K562 (cell line): ENCODE results near the gene STARD6. TPM values are rescaled to one million over a fixed set of nuclear protein-coding genes. Genes with fewer than 3 reads are reported as not detected.

Source experiments
- C11orf30 ChIP-seq: fragments of 450-650 bp; IDR thresholded peaks from 2 replicates; pipeline ENCODE4 v1.6.1; 2016; ENCODE audit warnings: low read depth, mild to moderate bottlenecking
- ESRRB ChIP-seq: fragments of 250-450 bp; sonication (Bioruptor Pico); IDR thresholded peaks from 2 replicates; pipeline ENCODE4 v1.5.0; 2020; ENCODE audit warnings: mild to moderate bottlenecking, moderate library complexity, borderline replicate concordance
- HMBOX1 ChIP-seq: sonication (generic); IDR thresholded peaks from 2 replicates; pipeline ENCODE4 v1.6.1; 2016
- KAT2B ChIP-seq: IDR thresholded peaks from one replicate; pipeline ENCODE4 v1.6.1; 2012; ENCODE audit warnings: low read depth, mild to moderate bottlenecking, control low read depth, inconsistent platforms, low read length, moderate library complexity
- KLF10 ChIP-seq: fragments of 250-450 bp; sonication (Bioruptor Pico); IDR thresholded peaks from 2 replicates; pipeline ENCODE4 v1.6.1; 2021; ENCODE audit warnings: matching md5 sums
- MIER1 ChIP-seq: fragments of 450-650 bp; IDR thresholded peaks from 2 replicates; pipeline ENCODE4 v1.6.1; 2016; ENCODE audit warnings: antibody characterized with exemption, mild to moderate bottlenecking, low read depth
- NCOA4 ChIP-seq: fragments of 450-650 bp; IDR thresholded peaks from 2 replicates; pipeline ENCODE4 v1.6.1; 2018; ENCODE audit warnings: mild to moderate bottlenecking; ENCODE audit not compliant: partially characterized antibody
- NFIX ChIP-seq: fragments of 250-450 bp; sonication (Bioruptor Pico); IDR thresholded peaks from 2 replicates; pipeline ENCODE4 v1.4.0; 2020; ENCODE audit warnings: low read depth, mild to moderate bottlenecking, moderate library complexity
- POLR2G ChIP-seq: fragments of 200-400 bp; formaldehyde crosslinking; IDR thresholded peaks from 2 replicates; pipeline ENCODE4 v1.6.1; 2017; ENCODE audit warnings: low read depth, mild to moderate bottlenecking, antibody characterized with exemption, low read length, moderate library complexity
- POLR2H ChIP-seq: IDR thresholded peaks from 2 replicates; pipeline ENCODE4 v1.6.1; 2016; ENCODE audit warnings: missing genetic modification characterization, low read depth, mild to moderate bottlenecking, control low read depth, missing compliant biosample characterization, moderate library complexity
- SIRT6 ChIP-seq: IDR thresholded peaks from one replicate; pipeline ENCODE4 v1.6.1; 2012; ENCODE audit warnings: low read depth, mild to moderate bottlenecking, control low read depth, inconsistent platforms, low read length, moderate library complexity
- TCF7 ChIP-seq: sonication (generic); IDR thresholded peaks from 2 replicates; pipeline ENCODE4 v1.6.1; 2016; ENCODE audit warnings: antibody characterized with exemption, borderline replicate concordance
- ZHX1 ChIP-seq: fragments of 150-350 bp; conservative IDR thresholded peaks from 2 replicates; pipeline ENCODE4 v1.6.1; 2014; ENCODE audit warnings: low read length
- ZNF224 ChIP-seq: sonication (generic); formaldehyde crosslinking; IDR thresholded peaks from 2 replicates; pipeline ENCODE4 v1.8.0; 2022; ENCODE audit warnings: mild to moderate bottlenecking, missing genetic modification reagents
- ZNF395 ChIP-seq: fragments of 200-800 bp; sonication (Bioruptor generic); IDR thresholded peaks from 2 replicates; pipeline ENCODE4 v1.6.1; 2017; ENCODE audit warnings: missing genetic modification characterization, missing compliant biosample characterization
- ZNF740 ChIP-seq, 3 experiments: fragments of 200-800 bp in 1 of 3; sonication (Bioruptor generic) in 1 of 3; sonication (generic) in 1 of 3; formaldehyde crosslinking in 1 of 3; IDR thresholded peaks; 2 replicates each; pipeline versions ENCODE4 v1.6.1 to v1.8.0; 2016 to 2022; ENCODE audit warnings: mild to moderate bottlenecking in 2 of 3, missing compliant biosample characterization in 2 of 3, missing genetic modification characterization in 2 of 3, missing genetic modification reagents in 1 of 3
- polyA plus RNA-seq, 8 experiments: library from polyadenylated mRNA; depleted of rRNA in 4 of 8; stranded (reverse) in 5 of 8; unstranded in 3 of 8; fragments of >200 nt; fragmentation: Nextera tagmentation in 2 of 8; fragmentation: Illumina TruSeq in 1 of 8; extraction: Ambion mirVana in 2 of 8; extraction: Trizol in 1 of 8; gene quantifications; 2 replicates each; pipeline versions ENCODE4 v1.2.1 to v1.2.3, GENCODE V29; 2011 to 2014; ENCODE audit warnings: inconsistent platforms in 1 of 8, missing spikeins in 1 of 8
- total RNA-seq, 7 experiments: library from RNA; depleted of rRNA in 6 of 7; stranded (reverse); fragments of >200 nt in 6 of 7; fragmentation: Illumina TruSeq in 2 of 7; extraction: Trizol in 2 of 7; gene quantifications; 2 replicates each; pipeline versions ENCODE4 v1.2.1 to v1.2.3, GENCODE V29; 2011 to 2021; ENCODE audit warnings: low replicate concordance in 1 of 7
- TF ChIP-seq, protein P1 (sequence below): sonication (generic); formaldehyde crosslinking; IDR thresholded peaks from 2 replicates; pipeline ENCODE4 v1.8.1; 2022; ENCODE audit warnings: missing genetic modification reagents

Gene STARD6
- total and polyA plus RNA-seq, 9 of the 15 experiments (the other 6 are each of a cell fraction or from before 2014, with no cell fraction given) = 0.11 to 0.15 TPM; not detected in 7

DNA sequence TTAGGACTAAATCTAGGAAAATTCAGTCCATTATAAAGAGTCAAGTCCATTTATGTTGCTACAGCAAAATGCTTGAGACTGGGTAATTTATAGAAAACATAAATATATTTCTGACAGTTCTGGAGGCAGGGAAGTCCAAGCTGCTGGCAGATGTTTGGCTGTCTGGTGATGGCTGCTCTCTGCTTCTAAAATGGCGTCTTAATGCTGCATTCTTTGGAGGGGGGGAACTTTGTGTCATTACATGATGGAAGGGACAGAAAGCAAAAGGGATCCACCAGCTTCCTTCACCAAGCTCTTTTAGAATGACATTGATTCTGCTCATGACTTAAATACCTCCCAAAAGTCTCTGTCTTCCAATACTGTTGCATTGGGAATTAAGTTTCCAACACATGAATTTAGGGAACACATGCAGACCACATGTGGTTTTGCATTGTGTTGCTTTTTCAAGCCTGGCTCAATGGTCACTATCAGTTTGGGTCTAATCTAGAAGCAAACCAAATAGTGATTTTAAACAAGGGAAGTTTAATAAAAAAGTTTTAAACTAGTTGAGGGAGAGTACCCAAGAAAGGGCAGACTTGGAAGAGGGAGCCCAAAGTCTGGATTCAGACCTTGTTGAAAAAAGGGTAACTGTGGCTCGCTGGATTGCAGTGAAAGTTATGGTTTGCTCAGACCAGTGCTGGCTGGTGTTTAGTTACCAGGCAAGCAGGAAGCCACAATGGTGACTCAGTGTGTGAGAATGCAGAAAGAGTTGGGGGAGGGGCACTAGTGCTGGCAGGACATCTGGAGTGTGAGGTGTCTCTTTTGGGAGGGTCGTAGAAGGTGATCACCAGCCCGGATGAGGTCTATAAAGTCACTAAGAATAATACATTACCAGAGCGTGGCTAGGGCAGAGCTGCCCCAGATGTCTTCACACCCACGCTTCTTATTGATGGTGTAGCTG lies 30.8 kb upstream of the STARD6 start (continued):
- TF ChIP-seq ZNF740 (CRISPR knock-in tag; IDR thresholded peaks at IDR 0.05) = no peak
- no peak for TF ChIP-seq ZNF740 (tag; IDR thresholded peaks at IDR 0.05)
- no peak for TF ChIP-seq KLF10 (CRISPR knock-in tag)
- TF ChIP-seq POLR2G = no peak
- TF ChIP-seq ZNF395 (CRISPR knock-in tag) = peak; percentile 30; the same call in 1 of the 2 replicates
- TF ChIP-seq C11orf30 = peak; percentile 30; the same call in 1 of the 2 replicates
- TF ChIP-seq ZNF224 = no peak
- TF ChIP-seq, protein P1, sequence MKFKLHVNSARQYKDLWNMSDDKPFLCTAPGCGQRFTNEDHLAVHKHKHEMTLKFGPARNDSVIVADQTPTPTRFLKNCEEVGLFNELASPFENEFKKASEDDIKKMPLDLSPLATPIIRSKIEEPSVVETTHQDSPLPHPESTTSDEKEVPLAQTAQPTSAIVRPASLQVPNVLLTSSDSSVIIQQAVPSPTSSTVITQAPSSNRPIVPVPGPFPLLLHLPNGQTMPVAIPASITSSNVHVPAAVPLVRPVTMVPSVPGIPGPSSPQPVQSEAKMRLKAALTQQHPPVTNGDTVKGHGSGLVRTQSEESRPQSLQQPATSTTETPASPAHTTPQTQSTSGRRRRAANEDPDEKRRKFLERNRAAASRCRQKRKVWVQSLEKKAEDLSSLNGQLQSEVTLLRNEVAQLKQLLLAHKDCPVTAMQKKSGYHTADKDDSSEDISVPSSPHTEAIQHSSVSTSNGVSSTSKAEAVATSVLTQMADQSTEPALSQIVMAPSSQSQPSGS (CRISPR knock-in tag) = no peak
- TF ChIP-seq ZHX1 = no peak
- no peak for TF ChIP-seq NCOA4
- TF ChIP-seq MIER1 = no peak
- no peak for TF ChIP-seq NFIX (CRISPR knock-in tag)
- TF ChIP-seq HMBOX1 = peak; percentile 95
- no peak for TF ChIP-seq KAT2B
- TF ChIP-seq SIRT6 = no peak
- TF ChIP-seq TCF7 = no peak
- no peak; the same call in 1 of the 2 replicates for TF ChIP-seq POLR2H
- no peak for TF ChIP-seq ESRRB (CRISPR knock-in tag)
